GM19240 (cell line): ENCODE results near the gene MAP4K4.

Source experiments
- DNase-seq: peaks from one replicate; pipeline ENCODE4 v3.0.0; 2011; ENCODE audit warnings: low spot score; ENCODE audit not compliant: insufficient read length

The MAP4K4 gene

GRCh38 chr2:101697124-101698013 is at the start of gene MAP4K4:
MAP4K4 (plus strand) TSS chr2:101697707; CDS start chr2:101698081, 374 bp downstream.
- DNase-seq = no peak

DNA sequence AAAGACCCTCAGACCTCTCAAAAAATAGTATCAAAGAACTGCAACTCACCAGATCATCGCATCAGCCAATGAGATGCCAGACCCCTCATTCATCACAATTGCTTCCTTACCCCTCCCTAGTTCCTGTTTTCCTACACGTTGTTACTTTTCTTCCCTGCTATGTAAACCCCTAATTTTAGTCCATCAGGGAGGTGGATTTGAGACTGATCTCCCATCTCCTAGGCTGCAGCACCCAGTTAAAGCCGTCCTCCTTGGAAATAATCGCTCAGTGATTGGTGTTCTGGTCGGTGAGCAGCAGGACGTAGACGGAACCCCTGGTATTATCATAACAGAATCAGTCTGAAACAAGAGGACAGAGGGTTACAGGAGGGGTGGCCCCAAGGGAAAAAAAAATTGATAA is 44.0 kb upstream of the MAP4K4 start:
- no peak for DNase-seq

GRCh38 chr2:101655702-101656422 is 41.6 kb upstream of the MAP4K4 start:
- no peak for DNase-seq

GRCh38 chr2:101657787-101658186 is 39.7 kb upstream of the MAP4K4 start:
- no peak for DNase-seq

GRCh38 chr2:101658387-101658786 is 39.1 kb upstream of the MAP4K4 start:
- no peak for DNase-seq

- no peak for DNase-seq
Observed at GRCh38 chr2:101665312-101665711, 32.2 kb upstream of the MAP4K4 start.

DNA sequence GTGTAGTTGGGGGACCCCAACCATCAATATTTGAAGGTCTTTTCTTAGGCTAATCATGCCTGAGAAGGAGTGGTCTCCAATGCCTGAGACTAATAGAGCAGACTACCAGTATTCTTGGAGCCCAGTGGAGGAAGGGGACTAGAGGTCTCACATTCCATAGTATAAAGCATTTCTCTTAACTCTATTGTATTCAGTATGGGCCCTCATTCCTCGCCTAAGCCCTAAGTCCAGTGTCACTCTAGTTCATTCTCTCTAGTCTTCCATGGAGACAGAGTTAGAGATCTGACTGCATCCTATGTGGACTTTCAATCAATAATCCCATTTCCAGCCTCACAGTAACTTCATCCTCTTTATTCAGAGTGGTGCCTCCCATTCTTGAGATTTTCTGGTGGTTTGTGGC is 29.7 kb upstream of the MAP4K4 start:
- no peak for DNase-seq

GRCh38 chr2:101672047-101672446 is 25.5 kb upstream of the MAP4K4 start:
- DNase-seq = no peak

DNA sequence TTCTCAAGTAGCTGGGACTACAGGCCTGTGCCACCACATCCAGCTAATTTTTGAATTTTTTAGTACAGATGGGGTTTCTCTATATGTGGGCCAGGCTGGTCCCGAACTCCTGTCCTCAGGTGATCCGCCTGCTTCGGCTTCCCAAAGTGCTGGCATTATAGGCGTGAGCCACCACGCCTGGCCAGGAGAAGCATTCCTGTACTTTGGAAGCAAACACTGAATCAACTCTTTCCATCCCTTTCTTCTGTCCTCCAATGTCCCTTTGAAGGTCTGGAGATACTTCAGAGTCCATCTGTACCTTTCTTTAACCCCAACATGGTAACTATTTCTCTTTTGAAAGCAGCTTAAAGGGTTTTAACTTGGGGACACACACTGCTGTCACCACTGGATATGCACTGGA is 23.6 kb upstream of the MAP4K4 start:
- no peak for DNase-seq

- DNase-seq = no peak
Observed at GRCh38 chr2:101675512-101675911, 22.0 kb upstream of the MAP4K4 start.

- DNase-seq = no peak
Observed at GRCh38 chr2:101676674-101677073, 20.8 kb upstream of the MAP4K4 start.

DNA sequence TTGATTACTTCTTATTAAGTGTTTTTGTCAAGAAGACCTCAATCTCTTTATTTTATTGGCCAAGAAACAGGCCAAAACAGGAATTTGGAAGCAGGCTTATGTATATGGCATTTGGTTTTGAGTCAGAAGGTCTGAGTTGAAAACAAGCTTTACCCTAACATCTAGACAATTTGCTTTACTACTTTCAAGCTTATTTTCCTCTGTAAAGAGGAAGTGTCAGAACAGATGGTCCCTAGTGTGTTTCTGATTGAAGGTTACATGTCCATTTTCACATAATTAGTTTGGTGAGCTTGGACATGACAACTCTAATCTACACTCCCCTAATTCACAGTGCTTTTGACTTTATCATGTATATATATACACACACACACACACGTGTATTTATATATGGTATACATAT is 19.8 kb upstream of the MAP4K4 start:
- DNase-seq = no peak

DNA sequence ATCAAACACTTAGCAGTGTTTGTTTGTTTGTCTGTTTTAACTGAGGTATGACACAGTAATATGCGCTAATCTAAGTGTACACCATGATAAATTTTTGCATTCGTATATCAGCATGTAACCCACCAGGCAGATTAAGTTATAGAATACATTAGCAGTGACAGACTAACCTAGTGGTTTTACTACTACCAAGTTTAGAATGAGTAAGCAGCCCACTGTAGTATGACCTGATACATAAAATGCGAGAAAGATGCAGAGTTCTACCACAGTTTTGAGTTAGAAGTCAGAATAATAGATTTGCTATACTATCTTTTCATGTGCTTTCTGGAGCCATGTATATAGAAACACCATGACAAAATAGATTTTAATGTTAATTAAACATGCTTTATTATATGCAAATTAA is 19.1 kb upstream of the MAP4K4 start:
- no peak for DNase-seq

DNA sequence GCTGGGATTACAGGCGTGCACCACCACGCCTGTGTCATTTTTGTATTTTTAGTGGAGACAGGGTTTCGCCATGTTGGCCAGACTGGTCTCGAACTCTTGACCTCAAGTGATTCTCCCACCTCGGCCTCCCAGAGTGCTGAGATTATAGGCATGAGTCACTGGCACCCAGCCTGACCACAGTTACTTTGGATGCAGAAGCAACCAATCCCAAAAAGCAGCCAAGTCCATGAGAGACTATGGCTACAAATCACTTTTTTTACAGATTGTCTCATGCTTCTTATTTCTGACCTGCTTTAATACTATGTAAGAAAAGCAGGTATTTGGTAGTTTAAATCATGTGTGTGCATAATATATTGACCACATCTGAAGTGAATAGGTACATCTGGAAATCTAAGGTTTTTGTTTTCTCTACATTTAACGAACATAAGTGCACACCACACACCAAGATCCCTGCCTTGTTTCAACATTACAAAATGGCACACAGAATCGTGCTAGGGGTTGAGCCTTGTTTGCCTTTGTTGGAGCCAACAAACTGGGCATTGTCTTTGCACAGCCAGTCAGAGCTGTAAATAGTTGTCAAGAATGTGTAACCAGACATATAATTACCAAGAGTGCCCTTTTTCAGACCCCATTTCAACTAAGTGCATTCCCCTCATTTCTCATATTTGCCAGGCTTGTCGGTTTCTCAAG is 18.3 kb upstream of the MAP4K4 start:
- no peak for DNase-seq

- no peak for DNase-seq
Observed at GRCh38 chr2:101679801-101680487, 17.6 kb upstream of the MAP4K4 start.

DNA sequence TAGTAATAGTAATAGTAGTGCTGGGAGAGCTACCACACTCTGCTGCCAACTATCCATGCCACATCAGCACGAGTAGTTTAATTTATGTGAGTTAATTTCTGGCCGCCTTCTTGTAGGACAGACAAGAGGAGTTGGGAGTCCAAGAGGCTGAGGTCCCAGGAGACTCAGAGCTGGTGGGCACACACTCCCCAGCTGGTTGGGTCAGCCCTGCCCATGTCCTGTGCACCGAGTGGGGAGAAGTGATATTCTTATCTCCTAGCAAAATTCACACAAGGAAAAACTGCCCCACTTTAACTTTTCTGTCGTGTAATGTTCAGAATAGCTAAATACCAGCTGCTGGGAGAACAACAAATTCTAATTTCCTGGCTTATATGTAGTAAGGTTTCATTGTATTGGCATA is 15.2 kb upstream of the MAP4K4 start:
- no peak for DNase-seq

GRCh38 chr2:101684313-101684712 is 13.2 kb upstream of the MAP4K4 start:
- no peak for DNase-seq

DNA sequence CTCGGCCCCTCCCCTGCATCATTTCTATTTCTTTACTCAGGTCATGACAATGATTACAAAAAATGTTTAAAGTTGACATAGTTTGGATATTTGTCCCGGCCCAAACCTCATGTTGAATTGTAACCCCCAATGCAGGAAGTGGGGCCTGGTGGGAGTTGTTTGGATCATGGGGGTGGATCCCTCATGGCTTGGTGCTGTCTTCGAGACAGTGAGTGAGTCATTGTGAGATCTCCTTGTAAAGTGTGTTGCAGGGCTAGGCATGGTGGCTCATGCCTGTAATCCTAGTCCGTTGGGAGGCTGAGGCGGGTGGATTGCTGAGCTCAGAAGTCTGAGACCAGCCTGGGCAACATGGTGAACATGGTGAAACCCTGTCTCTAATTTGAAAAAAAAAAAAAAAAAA is 9.2 kb upstream of the MAP4K4 start:
- no peak for DNase-seq

DNA sequence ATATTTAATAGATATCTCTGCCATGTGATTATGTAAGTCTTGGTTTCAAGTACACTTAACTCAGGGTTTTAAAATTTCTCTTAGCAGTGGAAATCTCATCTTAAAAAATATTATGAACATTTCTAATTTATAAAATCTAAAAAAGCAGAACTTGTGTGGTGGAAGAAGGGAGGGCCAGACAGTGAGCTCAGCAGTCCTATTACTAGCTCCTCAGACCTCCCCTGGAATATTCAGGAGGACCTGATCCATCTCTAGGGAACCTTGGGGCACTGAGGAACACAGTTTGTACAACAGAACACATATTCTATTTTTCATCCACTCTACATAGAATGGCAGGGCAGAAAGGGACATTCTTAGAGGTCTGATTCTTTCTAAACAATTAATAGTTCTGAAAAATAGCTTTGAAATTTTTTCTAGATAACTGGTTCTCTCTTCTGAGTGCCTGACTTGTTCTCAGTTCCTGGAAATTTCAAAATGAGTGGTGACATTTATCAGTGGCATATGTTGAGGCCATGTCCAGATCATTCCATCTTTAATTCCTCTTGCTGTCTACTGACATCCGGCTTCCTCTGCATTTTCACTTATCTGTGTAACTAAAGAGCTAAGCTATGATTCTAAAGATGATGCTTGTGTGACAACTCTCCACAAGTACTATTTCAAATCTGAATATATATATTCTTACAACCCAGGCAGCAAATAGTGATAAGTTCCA is 8.2 kb upstream of the MAP4K4 start:
- no peak for DNase-seq

DNA sequence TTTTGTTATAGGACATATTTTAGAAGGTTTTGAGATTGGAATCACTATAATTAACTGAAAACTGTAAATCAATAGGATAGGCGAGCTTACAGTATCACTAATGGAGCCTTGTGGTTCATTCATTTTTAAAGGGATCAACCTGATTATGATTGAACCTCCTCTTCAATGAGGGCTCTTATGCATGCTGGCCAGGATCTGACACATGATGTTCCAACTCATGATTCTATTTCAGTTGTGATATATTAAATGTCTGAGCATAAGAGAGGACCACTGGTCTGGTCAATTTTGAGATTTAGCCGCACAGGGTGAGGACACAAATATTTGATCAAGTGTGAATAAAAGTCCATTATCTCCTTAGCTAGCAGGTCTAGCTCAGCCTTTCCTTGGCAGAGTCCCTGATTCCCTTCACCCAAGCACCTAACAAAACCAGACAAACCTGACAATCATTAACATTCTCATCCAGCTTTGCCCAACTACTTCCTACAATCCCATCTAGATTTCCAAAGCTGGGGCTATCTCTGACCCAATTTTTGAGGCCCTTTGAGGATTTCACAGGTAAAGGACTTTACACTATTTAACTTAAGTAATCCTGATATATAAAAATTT is 6.9 kb upstream of the MAP4K4 start:
- DNase-seq = no peak
